ENCODE results near the gene UBQLN3.

The UBQLN3 gene

GRCh38 chr11:5509803-5510202, at the start of gene UBQLN3:
TSS of gene UBQLN3 (minus strand) at chr11:5509957. CDS start at chr11:5509558, 399 bp downstream.
- no peak for DNase-seq

- DNase-seq, result no peak
These were observed 48.0 kb upstream of the UBQLN3 start for GRCh38 chr11:5557751-5558150.

GRCh38 chr11:5556596-5557188, 46.9 kb upstream of the UBQLN3 start:
- DNase-seq, result no peak

- no peak for DNase-seq
These were observed 43.6 kb upstream of the UBQLN3 start for GRCh38 chr11:5553343-5553742.

GRCh38 chr11:5550440-5551095, 40.8 kb upstream of the UBQLN3 start:
- DNase-seq, result no peak

- no peak for DNase-seq
These were observed 38.7 kb upstream of the UBQLN3 start, which contains the start of gene OR52H1 for GRCh38 chr11:5548440-5548839. TSS of gene OR52H1 (minus strand) at chr11:5548540. CDS start at chr11:5545505, 3,035 bp downstream.

- DNase-seq, result no peak
These were observed 38.2 kb upstream of the UBQLN3 start for GRCh38 chr11:5547982-5548381.

GRCh38 chr11:5546457-5546856, 36.7 kb upstream of the UBQLN3 start:
- no peak for DNase-seq

- DNase-seq, result no peak
These were observed 31.7 kb upstream of the UBQLN3 start for GRCh38 chr11:5541427-5541826.

GRCh38 chr11:5536482-5536881, 26.7 kb upstream of the UBQLN3 start:
- DNase-seq, result no peak

GRCh38 chr11:5534046-5534445, 24.3 kb upstream of the UBQLN3 start:
- DNase-seq, result no peak

- no peak for DNase-seq
These were observed 21.5 kb upstream of the UBQLN3 start for GRCh38 chr11:5531053-5531831.

GRCh38 chr11:5528495-5528894, 18.7 kb upstream of the UBQLN3 start:
- no peak for DNase-seq

GRCh38 chr11:5527716-5528115, 18.0 kb upstream of the UBQLN3 start:
- no peak for DNase-seq

- no peak for DNase-seq
These were observed 15.0 kb upstream of the UBQLN3 start for GRCh38 chr11:5524756-5525155.

GRCh38 chr11:5522308-5522707, 12.6 kb upstream of the UBQLN3 start:
- no peak for DNase-seq

- DNase-seq, result no peak
These were observed 11.8 kb upstream of the UBQLN3 start for GRCh38 chr11:5521540-5521939.

GRCh38 chr11:5516599-5516998, 6.8 kb upstream of the UBQLN3 start, which contains the start of gene UBQLNL:
TSS of gene UBQLNL (minus strand) at chr11:5516699. CDS start at chr11:5516441, 258 bp downstream.
- DNase-seq, result no peak

- DNase-seq, result no peak
These were observed 5.1 kb upstream of the UBQLN3 start for GRCh38 chr11:5514841-5515240.

GRCh38 chr11:5508605-5509004, 1.2 kb downstream of the UBQLN3 start:
- DNase-seq, result no peak

GRCh38 chr11:5507933-5508305, 1.8 kb downstream of the UBQLN3 start:
- DNase-seq, result no peak

- DNase-seq, result no peak
These were observed 2.4 kb downstream of the UBQLN3 start for GRCh38 chr11:5507177-5507932.

All from stimulated activated CD4-positive, alpha-beta T cell treated with anti-CD3 and anti-CD28 coated beads, Interleukin-4, amount 100 ng/mL, for 4 hours (primary cell).